ENCODE measurements around the gene RASSF9.

RASSF9 gene

GRCh38 chr12:85833579-85833978, 2.6 kb downstream of the RASSF9 start:
- TF ChIP-seq ZFX (IDR thresholded peaks at IDR 0.05; ENCODE audit: borderline replicate concordance) = no peak
- no peak for TF ChIP-seq CTCF (IDR thresholded peaks at IDR 0.05)
- H3K27ac ChIP-seq = no peak overlapping the region

- TF ChIP-seq ZFX (IDR thresholded peaks at IDR 0.05; ENCODE audit: borderline replicate concordance) (no peak), CTCF (IDR thresholded peaks at IDR 0.05) (no peak)
- no peak overlapping the region for H3K27ac ChIP-seq
Measured at GRCh38 chr12:85831327-85831990, 4.8 kb downstream of the RASSF9 start.

GRCh38 chr12:85829391-85829790, 6.8 kb downstream of the RASSF9 start:
- no peak overlapping the region for H3K27ac ChIP-seq
- TF ChIP-seq ZFX (IDR thresholded peaks at IDR 0.05; ENCODE audit: borderline replicate concordance) (no peak), CTCF (IDR thresholded peaks at IDR 0.05) (no peak)

- TF ChIP-seq ZFX (IDR thresholded peaks at IDR 0.05; ENCODE audit: borderline replicate concordance) = no peak
- TF ChIP-seq CTCF (IDR thresholded peaks at IDR 0.05) = no peak
- no peak overlapping the region for H3K27ac ChIP-seq
Measured at GRCh38 chr12:85828576-85828975, 7.6 kb downstream of the RASSF9 start.

GRCh38 chr12:85825746-85826145, 10.5 kb downstream of the RASSF9 start:
- TF ChIP-seq ZFX (IDR thresholded peaks at IDR 0.05; ENCODE audit: borderline replicate concordance) = no peak
- no peak for TF ChIP-seq CTCF (IDR thresholded peaks at IDR 0.05)
- no peak overlapping the region for H3K27ac ChIP-seq

GRCh38 chr12:85823436-85824180, 12.6 kb downstream of the RASSF9 start:
- TF ChIP-seq ZFX (IDR thresholded peaks at IDR 0.05; ENCODE audit: borderline replicate concordance) (no peak), CTCF (IDR thresholded peaks at IDR 0.05) (no peak)
- no peak overlapping the region for H3K27ac ChIP-seq

- no peak overlapping the region for H3K27ac ChIP-seq
- TF ChIP-seq ZFX (IDR thresholded peaks at IDR 0.05; ENCODE audit: borderline replicate concordance) = no peak
- no peak for TF ChIP-seq CTCF (IDR thresholded peaks at IDR 0.05)
Measured at GRCh38 chr12:85821759-85822158, 14.4 kb downstream of the RASSF9 start.
